GM12892 (cell line): Measurements from ENCODE around the gene LARGE1.
A peak's percentile ranks its signal among the peaks of the same experiment; 100 is the strongest.

Source experiments
- DNase-seq: peaks from one replicate; pipeline ENCODE4 v3.0.0; 2011; ENCODE audit not compliant: insufficient read length
- FAIRE-seq: peaks from 2 replicates; lab custom pipeline; 2011; peaks lifted over from hg19 to GRCh38; lab: Jason Lieb, UNC
- POLR2A ChIP-seq: IDR thresholded peaks from 2 replicates; pipeline ENCODE4 v1.6.1; 2011; ENCODE audit warnings: low read depth, low read length, control low read depth
- POLR2AphosphoS5 ChIP-seq: IDR thresholded peaks from 2 replicates; pipeline ENCODE4 v1.6.1; 2011; ENCODE audit warnings: low read depth, low read length, control low read depth
- TAF1 ChIP-seq: IDR thresholded peaks from 2 replicates; pipeline ENCODE4 v1.6.1; 2011; ENCODE audit warnings: low read depth, mild to moderate bottlenecking, control low read depth, low read length, borderline replicate concordance

Gene LARGE1

GRCh38 chr22:33879796-33880195 lies 40.5 kb downstream of the LARGE1 start:
- no peak for FAIRE-seq

GRCh38 chr22:33875316-33875715 lies 45.0 kb downstream of the LARGE1 start:
- TF ChIP-seq POLR2A (no peak), TAF1 (no peak), POLR2AphosphoS5 (no peak)
- no peak for FAIRE-seq
- no peak for DNase-seq

More at GRCh38 chr22:33879796-33880195, 40.5 kb downstream of the LARGE1 start:
- no peak for TF ChIP-seq POLR2AphosphoS5
- no peak for TF ChIP-seq TAF1
- TF ChIP-seq POLR2A = no peak
- DNase-seq = no peak

GRCh38 chr22:33874206-33874605 lies 46.1 kb downstream of the LARGE1 start:
- no peak for DNase-seq
- no peak for TF ChIP-seq POLR2AphosphoS5
- TF ChIP-seq TAF1 = no peak
- no peak for TF ChIP-seq POLR2A
- FAIRE-seq = no peak

GRCh38 chr22:33873666-33874065 lies 46.6 kb downstream of the LARGE1 start:
- FAIRE-seq (no peak), DNase-seq (no peak)
- no peak for TF ChIP-seq POLR2AphosphoS5

- FAIRE-seq (no peak), DNase-seq (no peak)
- TF ChIP-seq POLR2A (no peak), POLR2AphosphoS5 (no peak), TAF1 (no peak)
Observed at GRCh38 chr22:33873186-33873585, 47.1 kb downstream of the LARGE1 start.

- FAIRE-seq = peak; percentile 64
- no peak for DNase-seq
- TF ChIP-seq POLR2A = no peak
- TF ChIP-seq POLR2AphosphoS5 = no peak
- TF ChIP-seq TAF1 = no peak
Observed at GRCh38 chr22:33871935-33872334, 48.3 kb downstream of the LARGE1 start.

GRCh38 chr22:33869946-33870345 lies 50.3 kb downstream of the LARGE1 start:
- TF ChIP-seq POLR2AphosphoS5 (no peak), TAF1 (no peak), POLR2A (no peak)
- FAIRE-seq = no peak

GRCh38 chr22:33867971-33868370 lies 52.3 kb downstream of the LARGE1 start:
- DNase-seq (no peak), FAIRE-seq (no peak)
- TF ChIP-seq TAF1 (no peak), POLR2AphosphoS5 (no peak), POLR2A (no peak)

More at GRCh38 chr22:33869946-33870345, 50.3 kb downstream of the LARGE1 start:
- DNase-seq = no peak

- DNase-seq (no peak), FAIRE-seq (no peak)
- no peak for TF ChIP-seq POLR2A
- TF ChIP-seq POLR2AphosphoS5 = no peak
- TF ChIP-seq TAF1 = no peak
Observed at GRCh38 chr22:33867118-33867866, 53.0 kb downstream of the LARGE1 start.

GRCh38 chr22:33866511-33866910 lies 53.8 kb downstream of the LARGE1 start:
- DNase-seq (no peak), FAIRE-seq (no peak)
- TF ChIP-seq TAF1 (no peak), POLR2AphosphoS5 (no peak), POLR2A (no peak)

GRCh38 chr22:33865996-33866395 lies 54.3 kb downstream of the LARGE1 start:
- DNase-seq (no peak), FAIRE-seq (no peak)

GRCh38 chr22:33865248-33865647 lies 55.0 kb downstream of the LARGE1 start:
- peak; percentile 14 for FAIRE-seq
- no peak for DNase-seq
- no peak for TF ChIP-seq POLR2A
- no peak for TF ChIP-seq TAF1
- TF ChIP-seq POLR2AphosphoS5 = no peak

More at GRCh38 chr22:33865996-33866395, 54.3 kb downstream of the LARGE1 start:
- TF ChIP-seq POLR2AphosphoS5 = no peak

GRCh38 chr22:33864723-33865130 lies 55.5 kb downstream of the LARGE1 start:
- DNase-seq = no peak
- TF ChIP-seq TAF1 (no peak), POLR2A (no peak), POLR2AphosphoS5 (no peak)
- peak; percentile 86 for FAIRE-seq
